Stimulated activated CD4-positive, alpha-beta T cell treated with anti-CD3 and anti-CD28 coated beads, Interleukin-1b, Interleukin-23, amount 100 ng/mL, for 48 hours (primary cell): ENCODE results near the gene LPAR2.
"Not testable (repeated sequence)": the region's sequence is repeated elsewhere in the genome, so short reads cannot be mapped to it uniquely, and the experiment has no call there.

Source experiments
- DNase-seq: peaks from one replicate; pipeline ENCODE4 v3.0.0-alpha.2; 2020

LPAR2 gene

GRCh38 chr19:19628501-19629134 is 598 bp upstream of the LPAR2 start:
- DNase-seq = peak; percentile 54

GRCh38 chr19:19626516-19627472 is 1.2 kb downstream of the LPAR2 start:
- DNase-seq = no peak

- DNase-seq = no peak
Observed at GRCh38 chr19:19624032-19624570, 3.9 kb downstream of the LPAR2 start.

GRCh38 chr19:19623383-19623782 is 4.6 kb downstream of the LPAR2 start:
- DNase-seq = no peak

- DNase-seq = no peak
Observed at GRCh38 chr19:19619849-19620210, 8.2 kb downstream of the LPAR2 start.

- no peak for DNase-seq
Observed at GRCh38 chr19:19619181-19619848, 8.7 kb downstream of the LPAR2 start.

GRCh38 chr19:19618219-19619051 is 9.6 kb downstream of the LPAR2 start, which contains the start of gene PBX4:
TSS of gene PBX4 (minus strand) at chr19:19618687. CDS start at chr19:19618629, 58 bp downstream.
- peak; percentile 99 for DNase-seq

- peak; percentile 62 for DNase-seq
Observed at GRCh38 chr19:19615086-19615485, 12.9 kb downstream of the LPAR2 start.

- no peak for DNase-seq
Observed at GRCh38 chr19:19613506-19613905, 14.5 kb downstream of the LPAR2 start.

- DNase-seq = no peak
Observed at GRCh38 chr19:19610376-19611202, 17.4 kb downstream of the LPAR2 start.

- DNase-seq = not testable (repeated sequence)
Observed at GRCh38 chr19:19606686-19607085, 21.3 kb downstream of the LPAR2 start.

GRCh38 chr19:19606021-19606420 is 22.0 kb downstream of the LPAR2 start:
- no peak for DNase-seq

- no peak for DNase-seq
Observed at GRCh38 chr19:19602713-19603324, 25.2 kb downstream of the LPAR2 start.

- DNase-seq = no peak
Observed at GRCh38 chr19:19602136-19602712, 25.8 kb downstream of the LPAR2 start.

GRCh38 chr19:19600793-19601330 is 27.2 kb downstream of the LPAR2 start:
- DNase-seq = peak; percentile 14

GRCh38 chr19:19598728-19599451 is 29.1 kb downstream of the LPAR2 start:
- peak; percentile 67 for DNase-seq

- DNase-seq = peak; percentile 73
Observed at GRCh38 chr19:19597809-19598306, 30.2 kb downstream of the LPAR2 start.

- DNase-seq = no peak
Observed at GRCh38 chr19:19595171-19595701, 32.8 kb downstream of the LPAR2 start.

- DNase-seq = peak; percentile 28
Observed at GRCh38 chr19:19594381-19594780, 33.6 kb downstream of the LPAR2 start.
